IMR-90 (cell line): Measurements from ENCODE around the gene NUDCD3. TPM values are rescaled to one million over a fixed set of nuclear protein-coding genes. Genes with fewer than 3 reads are reported as not detected.

Experiments used
- ATAC-seq: fragments of 200-7000 bp; cut with Tn5 transposase; 2 replicates; pipeline ENCODE4 v1.9.1; 2020; ENCODE audit warnings: low read depth, mild to moderate bottlenecking, moderate library complexity
- Bru-seq: library from RNA; stranded (reverse); fragments of 400-500 nt; gene quantifications from one replicate; lab custom pipeline; 2021; lab: Mats Ljungman, UMichigan
- BruChase-seq, 2 experiments: library from RNA; stranded (reverse); fragments of 400-500 nt; gene quantifications; one replicate each; lab custom pipeline; 2021; lab: Mats Ljungman, UMichigan
- BruUV-seq: library from RNA; stranded (reverse); fragments of 400-500 nt; replicated peaks from 2 replicates; lab custom pipeline; 2021; lab: Mats Ljungman, UMichigan
- CTCF ChIA-PET: fragments of 300-600 bp; formaldehyde crosslinking; extraction: SDS; loops from one replicate; lab custom pipeline; 2021; ENCODE audit warnings: antibody characterized with exemption; lab: Yijun Ruan, JAX
- POLR2A ChIA-PET: fragments of 300-600 bp; sonication (Branson Sonifier 250); formaldehyde crosslinking; loops from one replicate; lab custom pipeline; 2022; ENCODE audit warnings: antibody characterized with exemption; ENCODE audit not compliant: unreplicated experiment; lab: Charles Lee
- DNase-seq: peaks from one replicate; pipeline ENCODE4 v3.0.0; 2013
- H2AFZ ChIP-seq: replicated peaks from 2 replicates; pipeline ENCODE3; 2013; ENCODE audit warnings: low read length, mild to moderate bottlenecking; ENCODE audit not compliant: poor library complexity
- H2AK5ac ChIP-seq: 2 replicates; pipeline ENCODE4 v1.6.1; 2013; ENCODE audit warnings: low read depth, low read length, inconsistent platforms
- H2AK9ac ChIP-seq: replicated peaks from 2 replicates; pipeline ENCODE3; 2013; ENCODE audit warnings: mild to moderate bottlenecking, low read depth, low read length, moderate library complexity; ENCODE audit not compliant: poor library complexity
- H2BK120ac ChIP-seq: 2 replicates; pipeline ENCODE4 v1.6.1; 2013; ENCODE audit warnings: low read depth, low read length, inconsistent platforms
- H2BK15ac ChIP-seq: 3 replicates; pipeline ENCODE4 v1.6.1; 2013; ENCODE audit warnings: low read depth, low read length, inconsistent platforms
- H2BK20ac ChIP-seq: 2 replicates; pipeline ENCODE4 v1.6.1; 2013; ENCODE audit warnings: low read depth, mild to moderate bottlenecking, inconsistent platforms, low read length, moderate library complexity
- H2BK5ac ChIP-seq: 2 replicates; pipeline ENCODE4 v1.6.1; 2013; ENCODE audit warnings: mild to moderate bottlenecking, low read depth, low read length, inconsistent platforms; ENCODE audit not compliant: poor library complexity, severe bottlenecking
- H3K14ac ChIP-seq: replicated peaks from 2 replicates; pipeline ENCODE4 v1.6.1; 2013; ENCODE audit warnings: low read depth, low read length, inconsistent platforms
- H3K18ac ChIP-seq: 2 replicates; pipeline ENCODE4 v1.6.1; 2013; ENCODE audit warnings: low read depth, low read length, control low read depth
- H3K23ac ChIP-seq: 2 replicates; pipeline ENCODE4 v1.6.1; 2013; ENCODE audit warnings: low read depth, low read length, inconsistent platforms
- H3K27ac ChIP-seq: 2 replicates; pipeline ENCODE4 v1.5.1; 2013; ENCODE audit warnings: mild to moderate bottlenecking, control low read depth, low read length; ENCODE audit not compliant: insufficient read depth
- H3K27me3 ChIP-seq: 2 replicates; pipeline ENCODE4 v1.6.1; 2013; ENCODE audit warnings: low read length; ENCODE audit not compliant: control insufficient read depth, insufficient read depth
- H3K36me3 ChIP-seq: 2 replicates; pipeline ENCODE4 v1.6.1; 2013; ENCODE audit warnings: low read length, mixed read lengths; ENCODE audit not compliant: control insufficient read depth, insufficient read depth
- H3K4ac ChIP-seq: 2 replicates; pipeline ENCODE4 v1.6.1; 2013; ENCODE audit warnings: low read depth, low read length, inconsistent platforms
- H3K4me1 ChIP-seq: 2 replicates; pipeline ENCODE4 v1.6.1; 2013; ENCODE audit warnings: low read length, mixed read lengths; ENCODE audit not compliant: control insufficient read depth, insufficient read depth
- H3K4me2 ChIP-seq: 2 replicates; pipeline ENCODE4 v1.6.1; 2013; ENCODE audit warnings: low read depth, mild to moderate bottlenecking, control low read depth, low read length, moderate library complexity
- H3K4me3 ChIP-seq: 2 replicates; pipeline ENCODE4 v1.5.1; 2013; ENCODE audit warnings: low read depth, mild to moderate bottlenecking, control low read depth, low read length, moderate library complexity; ENCODE audit not compliant: insufficient read depth
- H3K56ac ChIP-seq: 2 replicates; pipeline ENCODE4 v1.6.1; 2013; ENCODE audit warnings: low read length, inconsistent platforms; ENCODE audit not compliant: insufficient read depth; ENCODE audit errors: extremely low read depth
- H3K79me1 ChIP-seq, 2 experiments: 2 replicates each; pipeline ENCODE4 v1.6.1; 2013; ENCODE audit warnings: low read length in 2 of 2, inconsistent platforms in 1 of 2, low read depth in 1 of 2
- H3K9ac ChIP-seq: 2 replicates; pipeline ENCODE4 v1.6.1; 2013; ENCODE audit warnings: low read depth, low read length, control low read depth
- H3K9me1 ChIP-seq: 2 replicates; pipeline ENCODE4 v1.6.1; 2013; ENCODE audit warnings: low read length, inconsistent platforms; ENCODE audit not compliant: insufficient read depth
- H3K9me3 ChIP-seq: 2 replicates; pipeline ENCODE4 v1.6.1; 2013; ENCODE audit warnings: low read length; ENCODE audit not compliant: control insufficient read depth, insufficient read depth
- H4K20me1 ChIP-seq: 2 replicates; pipeline ENCODE4 v1.6.1; 2013; ENCODE audit warnings: low read length, inconsistent platforms; ENCODE audit not compliant: insufficient read depth
- H4K5ac ChIP-seq: 2 replicates; pipeline ENCODE4 v1.6.1; 2013; ENCODE audit warnings: mild to moderate bottlenecking, low read depth, low read length, control low read depth
- H4K8ac ChIP-seq, 2 experiments: 2 replicates each; pipeline ENCODE4 v1.6.1; 2013; ENCODE audit warnings: low read depth in 2 of 2, low read length in 2 of 2, control low read depth in 1 of 2, inconsistent platforms in 1 of 2
- H4K91ac ChIP-seq: 2 replicates; pipeline ENCODE4 v1.6.1; 2013; ENCODE audit warnings: low read depth, low read length, inconsistent platforms; ENCODE audit not compliant: insufficient read depth
- BHLHE40 ChIP-seq: fragments of 150-350 bp; IDR thresholded peaks from 2 replicates; pipeline ENCODE4 v1.6.1; 2016; ENCODE audit warnings: mild to moderate bottlenecking, low read depth, low read length
- CEBPB ChIP-seq: IDR thresholded peaks from 2 replicates; pipeline ENCODE4 v1.6.1; 2012; ENCODE audit warnings: low read depth, low read length, improper control_type of control experiment
- ELK1 ChIP-seq: fragments of 150-350 bp; IDR thresholded peaks from 2 replicates; pipeline ENCODE4 v1.6.1; 2016; ENCODE audit warnings: low read depth, mild to moderate bottlenecking, low read length, moderate library complexity, borderline replicate concordance
- FOS ChIP-seq: fragments of 150-350 bp; IDR thresholded peaks from 2 replicates; pipeline ENCODE4 v1.6.1; 2016; ENCODE audit warnings: low read depth, low read length
- NFE2L2 ChIP-seq: fragments of 150-350 bp; IDR thresholded peaks from 2 replicates; pipeline ENCODE4 v1.6.1; 2016; ENCODE audit warnings: low read depth, mild to moderate bottlenecking, low read length
- POLR2A ChIP-seq: IDR thresholded peaks from 2 replicates; pipeline ENCODE4 v1.6.1; 2012; ENCODE audit warnings: mild to moderate bottlenecking, low read depth, low read length
- RAD21 ChIP-seq: IDR thresholded peaks from 2 replicates; pipeline ENCODE4 v1.6.1; 2012; ENCODE audit warnings: low read length, improper control_type of control experiment
- RCOR1 ChIP-seq: IDR thresholded peaks from 2 replicates; pipeline ENCODE4 v1.6.1; 2012; ENCODE audit warnings: mild to moderate bottlenecking, low read length, improper control_type of control experiment; ENCODE audit not compliant: insufficient replicate concordance
- SMC3 ChIP-seq: fragments of 150-350 bp; IDR thresholded peaks from 2 replicates; pipeline ENCODE4 v1.6.1; 2016; ENCODE audit warnings: low read depth, mild to moderate bottlenecking, antibody characterized with exemption, low read length, moderate library complexity
- WGBS, 2 experiments: methylation state at CpG; one replicate each; pipeline versions ENCODE4 v1.1.5 to v1.1.7; 2013; ENCODE audit warnings: missing lambda C conversion rate in 2 of 2; ENCODE audit not compliant: insufficient read length in 1 of 2; ENCODE audit errors: extremely low coverage in 2 of 2; 5-methylcytosine and 5-hydroxymethylcytosine counted together
- dilution Hi-C: fragments of 300-500 bp; cut with HindIII; formaldehyde crosslinking; loops from one replicate; pipeline ENCODE4 v1.14.3; 2018; ENCODE audit warnings: low sequenced_read_pairs; ENCODE audit not compliant: unreplicated experiment
- in situ Hi-C: fragments of 300-500 bp; cut with MboI; formaldehyde crosslinking; loops from 3 replicates; pipeline ENCODE4 v1.14.3; 2019; ENCODE audit warnings: low sequenced_read_pairs, inconsistent platforms, mixed read lengths
- intact Hi-C: fragments of 100-400 bp; cut with micrococcal nuclease; formaldehyde crosslinking; loops from 2 replicates; pipeline ENCODE4 v1.10.0; 2022
- long read RNA-seq: library from polyadenylated mRNA; unstranded; transcript quantifications from one replicate; pipeline ENCODE4 v2.0.0, GENCODE V29; 2021; ENCODE audit not compliant: unreplicated experiment
- polyA plus RNA-seq, 3 experiments: library from polyadenylated mRNA; depleted of rRNA; stranded (reverse); fragments of >200 nt; gene quantifications; 2 replicates each; pipeline ENCODE4 v1.2.3, GENCODE V29; 2012; ENCODE audit warnings: low replicate concordance in 1 of 3
- total RNA-seq: library from RNA; depleted of rRNA; stranded (reverse); fragments of >200 nt; gene quantifications from 2 replicates; pipeline ENCODE4 v1.2.3, GENCODE V29; 2012; rRNA removed
- TF ChIP-seq, protein P1 (sequence below): conservative IDR thresholded peaks from 2 replicates; pipeline ENCODE4 v1.5.1; 2012; ENCODE audit warnings: mild to moderate bottlenecking, low read depth, low read length, improper control_type of control experiment

The NUDCD3 gene
- total RNA-seq, result 58.3 and 76.0 TPM in 2 replicates
- polyA plus RNA-seq (2012; rRNA removed), result 37.0 and 49.5 TPM in 2 replicates
- 20.2 and 21.1 TPM in 2 replicates for polyA plus RNA-seq (2012; cell fraction: cytosol; rRNA removed)
- 42.0 and 53.9 TPM in 2 replicates for polyA plus RNA-seq (2012; cell fraction: nucleus; rRNA removed; ENCODE audit: low replicate concordance)
- percentile 82 among the genes with signal in this experiment for Bru-seq, nascent RNA
- percentile 81 among the genes with signal in this experiment for BruChase-seq, experiment 1, labeled RNA remaining after a 6-hour chase
- BruChase-seq, experiment 2, labeled RNA remaining after a 2-hour chase, result percentile 83 among the genes with signal in this experiment
- long read RNA-seq, full-length matches to known transcripts, result 59 of 79 reads
- long read RNA-seq, partial matches to known transcripts, result 6 of 79 reads
- long read RNA-seq, other reads (novel, unspliced or antisense), result 14 of 79 reads

DNA sequence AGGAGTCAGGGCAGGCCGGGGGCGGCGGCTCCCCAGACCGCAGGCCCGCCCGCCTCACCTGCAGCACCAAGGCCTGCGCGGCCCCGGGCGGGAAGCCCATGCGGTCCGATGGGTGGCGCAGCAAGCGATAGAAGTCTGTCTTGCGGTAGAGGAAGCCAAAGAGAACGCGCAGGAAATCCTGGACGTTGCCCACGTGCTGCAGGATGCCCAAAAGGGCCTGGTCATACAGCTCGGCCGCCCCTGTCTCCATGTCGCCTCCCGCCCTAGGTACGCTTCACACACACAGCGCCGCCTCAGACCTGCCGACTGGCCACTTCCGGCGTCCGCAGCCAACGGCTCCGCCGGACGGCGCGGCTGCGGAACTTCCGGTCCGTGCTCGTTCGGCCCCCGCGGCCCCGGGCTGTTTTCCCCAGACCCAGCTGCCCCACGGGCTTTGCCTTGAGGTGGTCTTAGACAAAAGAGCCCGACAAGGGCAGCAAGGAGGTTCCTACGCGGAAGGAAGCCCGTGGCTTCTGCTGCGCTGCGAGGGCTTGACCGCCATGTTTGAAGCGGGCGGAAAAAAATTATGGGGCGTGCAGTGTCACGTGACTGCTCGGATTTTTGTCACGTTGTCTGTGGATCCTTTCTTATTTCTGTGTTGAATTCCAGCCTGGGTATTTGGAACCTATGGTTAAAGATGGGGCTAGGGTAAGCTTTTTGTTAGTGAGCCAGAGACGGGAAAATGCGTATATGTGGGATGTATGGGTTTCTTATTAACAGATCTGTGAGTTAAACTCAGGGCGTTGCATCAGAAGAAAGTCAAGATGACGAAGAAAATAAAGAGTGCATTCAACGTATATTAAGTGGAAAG, at the start of gene NUDCD3:
TSS of gene NUDCD3 (minus strand) at position 308 of the 850 bp plus-strand sequence. CDS start at position 250, 58 bp downstream.
- ChIA-PET POLR2A (interaction anchor here (0.5 kb wide), 1 partner anchor 88 kb away, joined by 5 read pairs; no protein-coding TSS in a partner anchor), CTCF (interaction anchor here (3.0 kb wide), 1 partner anchor 75 kb away, joined by 14 read pairs; no protein-coding TSS in a partner anchor)
- 2% methylated on average over 47 of the region's 63 CpGs; no CpG with 5 or more reads in 1 of the 2 experiments for WGBS, 2 experiments
- Histone ChIP-seq H2BK120ac (peak within 1 kb of the TSS; percentile 92), H3K4me1 (peaks cover 2% of the 10 kb centered on the region; the same call in 1 of the 2 replicates), H3K27me3 (no peaks in the 10 kb centered on the region; the same call in 1 of the 2 replicates), H4K20me1 (peaks cover 14% of the 10 kb centered on the region; the same call in 1 of the 2 replicates), H3K36me3 (no peaks in the 10 kb centered on the region), H3K9ac (peak within 1 kb of the TSS; percentile 84), H4K91ac (peak within 1 kb of the TSS; percentile 94), H2AFZ (peak within 1 kb of the TSS; percentile 99), H3K18ac (peak within 1 kb of the TSS; percentile 73), H2BK15ac (0 out of 3 replicates have a peak within 1 kb of the TSS, but pooled peaks have one; percentile 4), H3K9me1 (peaks cover 16% of the 10 kb centered on the region), H3K27ac (peak within 1 kb of the TSS; percentile 97), H3K14ac (peak within 1 kb of the TSS; percentile 98), H2BK5ac (peak within 1 kb of the TSS; percentile 96), H2BK20ac (peak within 1 kb of the TSS; percentile 45; the same call in 1 of the 2 replicates), H4K8ac (peak within 1 kb of the TSS; percentile 80 to 100), H3K79me1 (peaks cover 21 to 45% of the 10 kb centered on the region in 2 experiments), H2AK9ac (peak within 1 kb of the TSS; percentile 99), H3K4me3 (peak within 1 kb of the TSS; percentile 94), H4K5ac (peak within 1 kb of the TSS; percentile 93), H3K4ac (peak within 1 kb of the TSS; percentile 92), H2AK5ac (peak within 1 kb of the TSS; percentile 80), H3K56ac (peak within 1 kb of the TSS; percentile 96), H3K23ac (peak within 1 kb of the TSS; percentile 97), H3K9me3 (no peaks in the 10 kb centered on the region), H3K4me2 (peak within 1 kb of the TSS; percentile 91)
- intact Hi-C loops (loop anchor here (1.0 kb wide), 1 partner anchor 75 kb away; no protein-coding TSS in a partner anchor), dilution Hi-C loops (no loop called here), in situ Hi-C loops (no loop called here)
- no TSS peak for BruUV-seq
- peak; percentile 77 for DNase-seq
- ATAC-seq, result peak; percentile 95
- 0 out of 2 replicates have a peak, but pooled peaks have one; percentile 49 for TF ChIP-seq ELK1
- TF ChIP-seq, protein P1, sequence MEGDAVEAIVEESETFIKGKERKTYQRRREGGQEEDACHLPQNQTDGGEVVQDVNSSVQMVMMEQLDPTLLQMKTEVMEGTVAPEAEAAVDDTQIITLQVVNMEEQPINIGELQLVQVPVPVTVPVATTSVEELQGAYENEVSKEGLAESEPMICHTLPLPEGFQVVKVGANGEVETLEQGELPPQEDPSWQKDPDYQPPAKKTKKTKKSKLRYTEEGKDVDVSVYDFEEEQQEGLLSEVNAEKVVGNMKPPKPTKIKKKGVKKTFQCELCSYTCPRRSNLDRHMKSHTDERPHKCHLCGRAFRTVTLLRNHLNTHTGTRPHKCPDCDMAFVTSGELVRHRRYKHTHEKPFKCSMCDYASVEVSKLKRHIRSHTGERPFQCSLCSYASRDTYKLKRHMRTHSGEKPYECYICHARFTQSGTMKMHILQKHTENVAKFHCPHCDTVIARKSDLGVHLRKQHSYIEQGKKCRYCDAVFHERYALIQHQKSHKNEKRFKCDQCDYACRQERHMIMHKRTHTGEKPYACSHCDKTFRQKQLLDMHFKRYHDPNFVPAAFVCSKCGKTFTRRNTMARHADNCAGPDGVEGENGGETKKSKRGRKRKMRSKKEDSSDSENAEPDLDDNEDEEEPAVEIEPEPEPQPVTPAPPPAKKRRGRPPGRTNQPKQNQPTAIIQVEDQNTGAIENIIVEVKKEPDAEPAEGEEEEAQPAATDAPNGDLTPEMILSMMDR, result peak; percentile 11; the same call in 1 of the 2 replicates
- peak; percentile 88 for TF ChIP-seq BHLHE40
- peak; percentile 51; the same call in 1 of the 2 replicates for TF ChIP-seq CEBPB
- peak; percentile 61; the same call in 1 of the 2 replicates for TF ChIP-seq POLR2A
- no peak; the same call in none of the 2 replicates for TF ChIP-seq RAD21
- no peak for TF ChIP-seq SMC3
- 0 out of 2 replicates have a peak, but pooled peaks have one; percentile 1 for TF ChIP-seq NFE2L2
- TF ChIP-seq FOS, result 0 out of 2 replicates have a peak, but pooled peaks have one; percentile 3
- no peak for TF ChIP-seq RCOR1
